Neural progenitor cell (in vitro differentiated cells): ENCODE data around the gene ZNF771.

Experiments used
- EZH2phosphoT487 ChIP-seq: fragments of 200-600 bp; sonication (generic); IDR thresholded peaks from 2 replicates; pipeline ENCODE4 v1.6.1; 2017; ENCODE audit warnings: antibody characterized with exemption
- TF ChIP-seq, protein P1 (sequence below): fragments of 200-600 bp; sonication (generic); IDR thresholded peaks from 2 replicates; pipeline ENCODE4 v1.5.1; 2017; ENCODE audit warnings: antibody characterized with exemption, mild to moderate bottlenecking

DNA sequence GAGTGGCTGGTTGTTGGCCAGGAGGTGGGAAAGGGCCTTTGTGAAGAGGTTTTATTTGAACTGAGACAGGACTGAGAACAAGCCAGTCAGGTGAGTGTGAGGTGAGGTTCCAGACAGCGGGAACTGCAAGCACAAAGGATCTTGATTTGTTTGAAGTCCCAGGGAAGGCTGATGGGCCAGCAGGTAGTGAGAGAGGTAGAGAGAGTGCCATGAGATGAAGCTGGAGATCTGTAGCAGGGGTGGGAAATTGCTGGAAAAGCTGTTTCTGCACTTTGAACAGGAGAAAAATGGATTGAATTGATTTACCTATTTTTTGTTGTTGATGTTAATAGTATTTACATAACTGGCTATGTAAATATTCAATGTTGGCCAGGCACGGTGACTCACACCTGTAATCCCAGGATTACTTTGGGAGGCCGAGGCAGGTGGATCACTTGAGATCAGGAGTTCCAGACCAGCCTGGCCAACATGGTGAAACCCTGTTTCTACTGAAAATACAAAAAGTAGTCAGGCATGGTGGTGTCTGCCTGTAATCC is 30.2 kb downstream of the ZNF771 start:
- TF ChIP-seq, protein P1, sequence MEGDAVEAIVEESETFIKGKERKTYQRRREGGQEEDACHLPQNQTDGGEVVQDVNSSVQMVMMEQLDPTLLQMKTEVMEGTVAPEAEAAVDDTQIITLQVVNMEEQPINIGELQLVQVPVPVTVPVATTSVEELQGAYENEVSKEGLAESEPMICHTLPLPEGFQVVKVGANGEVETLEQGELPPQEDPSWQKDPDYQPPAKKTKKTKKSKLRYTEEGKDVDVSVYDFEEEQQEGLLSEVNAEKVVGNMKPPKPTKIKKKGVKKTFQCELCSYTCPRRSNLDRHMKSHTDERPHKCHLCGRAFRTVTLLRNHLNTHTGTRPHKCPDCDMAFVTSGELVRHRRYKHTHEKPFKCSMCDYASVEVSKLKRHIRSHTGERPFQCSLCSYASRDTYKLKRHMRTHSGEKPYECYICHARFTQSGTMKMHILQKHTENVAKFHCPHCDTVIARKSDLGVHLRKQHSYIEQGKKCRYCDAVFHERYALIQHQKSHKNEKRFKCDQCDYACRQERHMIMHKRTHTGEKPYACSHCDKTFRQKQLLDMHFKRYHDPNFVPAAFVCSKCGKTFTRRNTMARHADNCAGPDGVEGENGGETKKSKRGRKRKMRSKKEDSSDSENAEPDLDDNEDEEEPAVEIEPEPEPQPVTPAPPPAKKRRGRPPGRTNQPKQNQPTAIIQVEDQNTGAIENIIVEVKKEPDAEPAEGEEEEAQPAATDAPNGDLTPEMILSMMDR: no peak
- TF ChIP-seq EZH2phosphoT487: no peak
